MM.1S (cell line): ENCODE data around the gene ZEB2.

Source experiments
- EZH2 ChIP-seq: fragments of 300-600 bp; sonication (generic); optimal IDR thresholded peaks from 2 replicates; pipeline ENCODE3; 2017; ENCODE audit warnings: low read depth, mild to moderate bottlenecking, antibody characterized with exemption, low read length, mixed read lengths
- TF ChIP-seq, protein P1 (sequence below): fragments of 300-600 bp; sonication (generic); IDR thresholded peaks from 2 replicates; pipeline ENCODE4 v1.5.1; 2016; ENCODE audit warnings: antibody characterized with exemption, low read length, mixed read lengths

DNA sequence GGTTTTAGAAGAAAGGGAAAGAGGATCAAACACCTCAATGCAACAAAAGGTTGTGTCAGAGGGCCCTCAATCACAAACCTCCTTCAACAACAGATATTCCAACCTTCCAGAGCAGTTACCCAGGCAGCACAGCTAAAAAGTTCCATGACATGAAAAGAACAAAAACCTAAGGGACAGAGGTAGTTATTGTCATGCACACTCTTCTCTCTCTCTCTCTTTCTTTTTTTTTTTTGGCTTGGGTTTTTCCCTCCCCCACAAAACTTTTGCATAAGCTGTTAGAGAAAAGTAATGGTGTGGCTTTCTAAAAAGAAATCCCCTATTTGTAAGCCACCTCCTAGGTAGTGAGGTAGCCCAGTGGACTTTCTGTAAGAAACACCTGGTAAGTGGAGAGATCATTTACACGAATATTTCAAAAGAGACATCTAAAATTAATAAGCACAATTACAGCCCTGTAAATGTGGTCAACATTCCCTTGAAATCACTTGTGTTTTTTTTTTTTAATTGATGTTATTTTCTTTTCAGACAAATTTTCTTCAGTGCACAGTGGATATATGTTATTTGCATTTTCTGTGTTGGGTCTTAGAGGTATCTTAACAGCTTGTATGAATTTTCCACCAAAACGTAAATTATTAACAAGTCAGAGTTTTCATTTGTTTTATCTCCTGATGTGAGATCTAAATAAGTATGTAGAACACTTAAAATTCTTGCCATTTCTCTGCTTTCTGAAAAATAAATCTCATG lies 48.4 kb downstream of the ZEB2 start:
- TF ChIP-seq, protein P1, sequence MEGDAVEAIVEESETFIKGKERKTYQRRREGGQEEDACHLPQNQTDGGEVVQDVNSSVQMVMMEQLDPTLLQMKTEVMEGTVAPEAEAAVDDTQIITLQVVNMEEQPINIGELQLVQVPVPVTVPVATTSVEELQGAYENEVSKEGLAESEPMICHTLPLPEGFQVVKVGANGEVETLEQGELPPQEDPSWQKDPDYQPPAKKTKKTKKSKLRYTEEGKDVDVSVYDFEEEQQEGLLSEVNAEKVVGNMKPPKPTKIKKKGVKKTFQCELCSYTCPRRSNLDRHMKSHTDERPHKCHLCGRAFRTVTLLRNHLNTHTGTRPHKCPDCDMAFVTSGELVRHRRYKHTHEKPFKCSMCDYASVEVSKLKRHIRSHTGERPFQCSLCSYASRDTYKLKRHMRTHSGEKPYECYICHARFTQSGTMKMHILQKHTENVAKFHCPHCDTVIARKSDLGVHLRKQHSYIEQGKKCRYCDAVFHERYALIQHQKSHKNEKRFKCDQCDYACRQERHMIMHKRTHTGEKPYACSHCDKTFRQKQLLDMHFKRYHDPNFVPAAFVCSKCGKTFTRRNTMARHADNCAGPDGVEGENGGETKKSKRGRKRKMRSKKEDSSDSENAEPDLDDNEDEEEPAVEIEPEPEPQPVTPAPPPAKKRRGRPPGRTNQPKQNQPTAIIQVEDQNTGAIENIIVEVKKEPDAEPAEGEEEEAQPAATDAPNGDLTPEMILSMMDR, result no peak
- no peak for TF ChIP-seq EZH2
